ENCODE measurements around the gene RGS19. TPM values are rescaled to one million over a fixed set of nuclear protein-coding genes. Genes with fewer than 3 reads are reported as not detected.
A peak's percentile ranks its signal among the peaks of the same experiment; 100 is the strongest.

The RGS19 gene
- total RNA-seq, 4 donors from 2014 or later = 7.4 to 14.4 (median 11.0) TPM

DNA sequence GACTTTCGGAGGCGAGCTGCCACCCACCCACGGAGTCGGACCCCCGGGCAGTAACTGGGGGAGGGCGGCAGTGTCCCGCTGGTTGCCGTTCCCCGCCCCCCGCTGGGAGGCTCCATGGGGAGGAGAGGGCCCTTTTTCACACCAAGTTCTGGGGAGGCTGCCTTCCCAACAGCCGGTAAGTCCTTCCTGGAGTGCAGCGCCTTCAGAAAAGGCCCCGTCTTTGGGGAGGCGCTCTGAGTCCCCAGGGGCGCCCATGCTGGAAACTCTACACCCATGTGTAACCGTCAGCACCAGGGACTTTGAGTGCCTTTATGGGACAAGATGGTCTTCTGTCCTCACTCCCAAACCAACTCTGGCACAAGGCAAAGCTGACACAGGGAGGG lies 29.4 kb downstream of the RGS19 start:
- H3K27me3 ChIP-seq = peaks cover 7 to 97% (median 15%) of the 10 kb centered on the region in 4 donors
- H3K4me3 ChIP-seq = peak overlapping the region in 3 of 4 donors; percentile 39 to 63 (median 44)
- intact Hi-C loops (cut with DNase I) = no loop called here
- no peak for DNase-seq
- no CpG with 5 or more reads among the region's 16 CpGs for WGBS, 2 donors
- peak overlapping the region; percentile 56 to 82 (median 72) for H3K27ac ChIP-seq
- H3K9me3 ChIP-seq = no peaks in the 10 kb centered on the region
- TF ChIP-seq POLR2A (IDR thresholded peaks at IDR 0.05) = no peak
- TF ChIP-seq, protein P1, sequence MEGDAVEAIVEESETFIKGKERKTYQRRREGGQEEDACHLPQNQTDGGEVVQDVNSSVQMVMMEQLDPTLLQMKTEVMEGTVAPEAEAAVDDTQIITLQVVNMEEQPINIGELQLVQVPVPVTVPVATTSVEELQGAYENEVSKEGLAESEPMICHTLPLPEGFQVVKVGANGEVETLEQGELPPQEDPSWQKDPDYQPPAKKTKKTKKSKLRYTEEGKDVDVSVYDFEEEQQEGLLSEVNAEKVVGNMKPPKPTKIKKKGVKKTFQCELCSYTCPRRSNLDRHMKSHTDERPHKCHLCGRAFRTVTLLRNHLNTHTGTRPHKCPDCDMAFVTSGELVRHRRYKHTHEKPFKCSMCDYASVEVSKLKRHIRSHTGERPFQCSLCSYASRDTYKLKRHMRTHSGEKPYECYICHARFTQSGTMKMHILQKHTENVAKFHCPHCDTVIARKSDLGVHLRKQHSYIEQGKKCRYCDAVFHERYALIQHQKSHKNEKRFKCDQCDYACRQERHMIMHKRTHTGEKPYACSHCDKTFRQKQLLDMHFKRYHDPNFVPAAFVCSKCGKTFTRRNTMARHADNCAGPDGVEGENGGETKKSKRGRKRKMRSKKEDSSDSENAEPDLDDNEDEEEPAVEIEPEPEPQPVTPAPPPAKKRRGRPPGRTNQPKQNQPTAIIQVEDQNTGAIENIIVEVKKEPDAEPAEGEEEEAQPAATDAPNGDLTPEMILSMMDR (IDR thresholded peaks at IDR 0.05) = no peak
- H3K4me1 ChIP-seq = peaks cover 25 to 80% (median 42%) of the 10 kb centered on the region in 3 donors
- no peaks in the 10 kb centered on the region for H3K36me3 ChIP-seq

DNA sequence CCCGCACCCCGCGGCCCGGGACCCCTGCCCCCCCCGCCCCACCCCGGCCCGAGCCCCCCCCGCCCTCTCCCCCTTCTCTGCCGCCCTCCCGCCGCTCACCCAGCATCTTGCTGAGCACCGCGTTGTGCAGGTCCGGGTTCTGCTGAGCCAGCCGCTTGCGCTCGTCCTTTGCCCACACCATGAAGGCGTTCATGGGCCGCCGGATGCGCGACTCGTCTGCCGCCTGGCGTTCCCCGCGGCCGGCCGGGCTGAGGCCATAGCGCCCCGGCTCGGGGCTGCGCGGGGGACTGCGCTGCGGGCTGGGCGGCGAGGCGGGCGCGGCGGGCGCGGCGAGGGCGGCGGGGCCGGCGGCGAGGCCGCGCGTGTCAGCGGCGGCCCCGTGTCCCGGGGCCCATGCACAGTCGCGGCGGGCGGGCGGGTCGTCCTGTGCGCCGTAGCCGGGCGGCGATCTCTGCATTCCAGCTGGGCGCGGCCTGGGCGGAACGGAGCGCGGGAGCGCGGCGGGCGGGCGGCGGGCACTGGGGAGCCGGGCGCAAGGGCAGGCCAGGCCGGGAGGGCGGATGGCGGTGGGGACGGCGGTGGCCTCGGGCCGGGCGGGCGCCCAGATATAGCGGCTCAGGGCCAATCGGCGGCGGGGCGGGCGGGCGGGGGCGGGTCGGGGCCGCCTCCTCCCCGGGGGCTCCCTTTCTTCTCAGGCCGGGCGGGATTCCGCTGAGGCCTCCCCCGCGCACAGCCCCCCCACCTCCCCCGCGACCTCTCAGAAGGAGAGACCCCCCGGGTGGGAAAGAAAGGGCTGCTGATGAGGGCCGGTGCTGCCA lies 30.0 kb downstream of the RGS19 start, which contains the start of gene SOX18:
TSS of gene SOX18 (minus strand) at position 580 of the 818 bp plus-strand sequence. CDS start at position 457, 123 bp downstream.
- H3K27ac ChIP-seq = peak within 1 kb of the TSS; percentile 56 to 82 (median 72)
- TF ChIP-seq POLR2A (IDR thresholded peaks at IDR 0.05) = peak in 1 of 4 donors; percentile 27
- TF ChIP-seq, protein P1 (IDR thresholded peaks at IDR 0.05) = no peak
- intact Hi-C loops (cut with DNase I) = no loop called here
- no peaks in the 10 kb centered on the region for H3K9me3 ChIP-seq
- 0% methylated on average over 2 of the region's 111 CpGs; no CpG with 5 or more reads in 1 of the 2 donors for WGBS, 2 donors
- peak within 1 kb of the TSS; percentile 23 to 63 (median 42) for H3K4me3 ChIP-seq
- DNase-seq = no peak
- H3K27me3 ChIP-seq = peaks cover 7 to 99% (median 15%) of the 10 kb centered on the region in 4 donors
- H3K4me1 ChIP-seq = peaks cover 28 to 80% (median 42%) of the 10 kb centered on the region in 3 donors
- H3K36me3 ChIP-seq = no peaks in the 10 kb centered on the region

DNA sequence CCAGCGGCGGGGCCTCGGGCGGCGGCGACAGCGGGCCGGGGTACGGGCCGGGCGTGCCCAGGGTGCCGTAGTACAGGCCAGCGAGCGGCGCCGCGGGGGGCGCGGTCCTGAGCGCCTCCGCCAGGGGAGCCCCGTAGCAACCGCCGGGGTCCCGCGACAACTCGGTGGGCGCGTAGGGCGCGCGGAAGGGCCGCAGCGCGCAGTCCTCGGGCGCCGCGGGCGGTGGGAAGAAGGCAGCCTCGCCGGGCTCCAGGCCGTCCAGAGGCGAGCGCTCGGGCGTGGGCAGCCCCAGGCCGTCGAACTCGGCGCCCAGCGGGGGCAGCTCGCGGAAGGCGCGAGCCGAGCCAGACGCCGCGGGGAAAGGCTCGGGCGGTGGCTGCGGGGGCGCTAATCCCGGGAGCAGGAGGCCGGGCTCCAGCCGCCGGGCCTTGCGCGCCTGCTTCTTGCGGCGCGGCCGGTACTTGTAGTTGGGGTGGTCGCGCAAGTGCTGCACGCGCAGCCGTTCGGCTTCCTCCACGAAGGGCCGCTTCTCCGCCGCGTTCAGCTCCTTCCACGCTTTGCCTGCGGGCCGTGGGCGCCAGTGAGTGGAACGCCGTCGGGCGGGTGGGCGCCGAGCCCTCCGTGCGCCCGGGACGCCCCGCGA lies 30.8 kb downstream of the RGS19 start:
- TF ChIP-seq POLR2A (IDR thresholded peaks at IDR 0.05) = no peak
- TF ChIP-seq, protein P1 (IDR thresholded peaks at IDR 0.05) = no peak
- peaks cover 7 to 92% (median 15%) of the 10 kb centered on the region in 4 donors for H3K27me3 ChIP-seq
- H3K27ac ChIP-seq = peak overlapping the region in 3 of 4 donors; percentile 12 to 82 (median 81)
- WGBS, 2 donors = 8% methylated on average over 38 of the region's 101 CpGs; no CpG with 5 or more reads in 1 of the 2 donors
- DNase-seq = no peak
- H3K4me3 ChIP-seq = peak overlapping the region; percentile 23 to 63 (median 42)
- H3K36me3 ChIP-seq = no peaks in the 10 kb centered on the region
- intact Hi-C loops (cut with DNase I) = no loop called here
- H3K9me3 ChIP-seq = no peaks in the 10 kb centered on the region
- H3K4me1 ChIP-seq = peaks cover 24 to 80% (median 35%) of the 10 kb centered on the region in 3 donors

DNA sequence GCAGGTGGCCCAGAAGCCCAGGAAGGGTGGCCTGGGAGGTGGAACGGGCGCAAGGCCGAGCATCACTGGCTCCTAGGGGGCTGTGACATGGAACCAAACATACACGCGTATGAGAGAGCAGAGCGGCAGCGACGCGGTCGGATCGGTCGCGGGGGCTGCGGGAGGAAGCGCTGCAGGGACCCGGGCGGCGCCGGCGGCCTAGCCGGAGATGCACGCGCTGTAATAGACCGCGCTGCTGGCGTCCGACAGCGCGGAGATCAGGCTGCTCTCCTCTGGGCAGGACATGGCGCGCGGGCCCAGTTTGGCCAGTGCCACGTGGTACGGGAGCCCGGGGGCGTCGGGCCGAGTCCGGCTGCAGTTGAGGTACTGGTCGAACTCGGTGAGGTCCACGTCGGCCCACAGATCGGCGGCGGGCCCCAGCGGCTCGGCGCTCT lies 31.3 kb downstream of the RGS19 start:
- no peak for DNase-seq
- Histone ChIP-seq H3K4me3 (peak overlapping the region; percentile 23 to 63 (median 42)), H3K27ac (peak overlapping the region in 3 of 4 donors; percentile 34 to 82 (median 81)), H3K36me3 (no peaks in the 10 kb centered on the region), H3K4me1 (peaks cover 19 to 76% (median 30%) of the 10 kb centered on the region in 3 donors), H3K9me3 (no peaks in the 10 kb centered on the region), H3K27me3 (peaks cover 7 to 91% (median 15%) of the 10 kb centered on the region in 4 donors)
- TF ChIP-seq, protein P1 (IDR thresholded peaks at IDR 0.05) = no peak
- no peak for TF ChIP-seq POLR2A (IDR thresholded peaks at IDR 0.05)
- 31 to 49% methylated on average over 4 to 22 of the region's 49 CpGs for WGBS, 2 donors
- intact Hi-C loops (cut with DNase I) = no loop called here

Measured in esophagus squamous epithelium (tissue), 5 donors.